OCI-LY3 (cell line): Measurements from ENCODE around the gene SORCS1.

ENCODE experiments used
- EZH2phosphoT487 ChIP-seq: fragments of 200-600 bp; shearing (Covaris generic); IDR thresholded peaks from 2 replicates; pipeline ENCODE4 v1.6.1; 2018; ENCODE audit warnings: antibody characterized with exemption, mixed run types, low read depth
- TF ChIP-seq, protein P1 (sequence below): fragments of 200-600, 300-600 bp; sonication (generic); IDR thresholded peaks from 2 replicates; pipeline ENCODE4 v1.5.1; 2014; ENCODE audit warnings: antibody characterized with exemption, low read length, low read depth

DNA sequence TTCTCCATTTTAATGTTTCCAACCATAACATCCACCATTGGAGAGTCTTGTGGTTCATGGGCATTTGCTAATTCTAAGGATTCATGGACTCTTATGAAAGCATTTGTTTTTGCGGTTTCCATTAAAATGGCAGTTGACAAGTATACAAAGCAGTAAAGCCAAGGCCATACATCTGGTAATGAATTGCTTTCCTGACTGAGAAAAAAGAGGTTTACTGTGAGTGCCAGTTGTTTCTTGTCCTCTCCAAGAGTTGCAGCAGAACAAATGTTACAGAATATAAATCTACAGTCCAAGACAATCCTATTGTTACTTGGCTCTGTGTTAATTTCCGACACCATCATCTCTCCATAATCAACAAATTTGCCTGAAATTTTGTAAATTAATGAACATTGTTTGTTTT lies 261.3 kb downstream of the SORCS1 start:
- TF ChIP-seq, protein P1, sequence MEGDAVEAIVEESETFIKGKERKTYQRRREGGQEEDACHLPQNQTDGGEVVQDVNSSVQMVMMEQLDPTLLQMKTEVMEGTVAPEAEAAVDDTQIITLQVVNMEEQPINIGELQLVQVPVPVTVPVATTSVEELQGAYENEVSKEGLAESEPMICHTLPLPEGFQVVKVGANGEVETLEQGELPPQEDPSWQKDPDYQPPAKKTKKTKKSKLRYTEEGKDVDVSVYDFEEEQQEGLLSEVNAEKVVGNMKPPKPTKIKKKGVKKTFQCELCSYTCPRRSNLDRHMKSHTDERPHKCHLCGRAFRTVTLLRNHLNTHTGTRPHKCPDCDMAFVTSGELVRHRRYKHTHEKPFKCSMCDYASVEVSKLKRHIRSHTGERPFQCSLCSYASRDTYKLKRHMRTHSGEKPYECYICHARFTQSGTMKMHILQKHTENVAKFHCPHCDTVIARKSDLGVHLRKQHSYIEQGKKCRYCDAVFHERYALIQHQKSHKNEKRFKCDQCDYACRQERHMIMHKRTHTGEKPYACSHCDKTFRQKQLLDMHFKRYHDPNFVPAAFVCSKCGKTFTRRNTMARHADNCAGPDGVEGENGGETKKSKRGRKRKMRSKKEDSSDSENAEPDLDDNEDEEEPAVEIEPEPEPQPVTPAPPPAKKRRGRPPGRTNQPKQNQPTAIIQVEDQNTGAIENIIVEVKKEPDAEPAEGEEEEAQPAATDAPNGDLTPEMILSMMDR: no peak
- TF ChIP-seq EZH2phosphoT487: no peak
